Mononuclear cell (primary cell): Measurements from ENCODE around the gene PRR7. TPM values are rescaled to one million over a fixed set of nuclear protein-coding genes. Genes with fewer than 3 reads are reported as not detected.

Experiments used
- H3K27me3 ChIP-seq: 2 replicates; pipeline ENCODE4 v1.6.0; 2011; ENCODE audit warnings: low read length, control low read depth; ENCODE audit not compliant: insufficient read depth
- H3K4me1 ChIP-seq: 2 replicates; pipeline ENCODE4 v1.5.1; 2011; ENCODE audit warnings: mild to moderate bottlenecking, low read length, control low read depth; ENCODE audit not compliant: insufficient read depth
- H3K4me3 ChIP-seq: 2 replicates; pipeline ENCODE4 v1.5.1; 2011; ENCODE audit warnings: mild to moderate bottlenecking, low read length, moderate library complexity
- H3K9me3 ChIP-seq: 2 replicates; pipeline ENCODE4 v1.5.1; 2011; ENCODE audit warnings: low read depth, mild to moderate bottlenecking, control low read depth, low read length
- total RNA-seq: library from RNA; depleted of rRNA; stranded (reverse); fragments of >200 nt; gene quantifications from one replicate; pipeline ENCODE4 v1.2.3, GENCODE V29; 2012

PRR7 gene
- total RNA-seq, 1 donor: 25.8 TPM

- Histone ChIP-seq H3K4me3 (no peak overlapping the region), H3K4me1 (peaks cover 48% of the 10 kb centered on the region), H3K27me3 (peaks cover 4% of the 10 kb centered on the region)
Measured at GRCh38 chr5:177450667-177451424, 4.2 kb downstream of the PRR7 start.

DNA sequence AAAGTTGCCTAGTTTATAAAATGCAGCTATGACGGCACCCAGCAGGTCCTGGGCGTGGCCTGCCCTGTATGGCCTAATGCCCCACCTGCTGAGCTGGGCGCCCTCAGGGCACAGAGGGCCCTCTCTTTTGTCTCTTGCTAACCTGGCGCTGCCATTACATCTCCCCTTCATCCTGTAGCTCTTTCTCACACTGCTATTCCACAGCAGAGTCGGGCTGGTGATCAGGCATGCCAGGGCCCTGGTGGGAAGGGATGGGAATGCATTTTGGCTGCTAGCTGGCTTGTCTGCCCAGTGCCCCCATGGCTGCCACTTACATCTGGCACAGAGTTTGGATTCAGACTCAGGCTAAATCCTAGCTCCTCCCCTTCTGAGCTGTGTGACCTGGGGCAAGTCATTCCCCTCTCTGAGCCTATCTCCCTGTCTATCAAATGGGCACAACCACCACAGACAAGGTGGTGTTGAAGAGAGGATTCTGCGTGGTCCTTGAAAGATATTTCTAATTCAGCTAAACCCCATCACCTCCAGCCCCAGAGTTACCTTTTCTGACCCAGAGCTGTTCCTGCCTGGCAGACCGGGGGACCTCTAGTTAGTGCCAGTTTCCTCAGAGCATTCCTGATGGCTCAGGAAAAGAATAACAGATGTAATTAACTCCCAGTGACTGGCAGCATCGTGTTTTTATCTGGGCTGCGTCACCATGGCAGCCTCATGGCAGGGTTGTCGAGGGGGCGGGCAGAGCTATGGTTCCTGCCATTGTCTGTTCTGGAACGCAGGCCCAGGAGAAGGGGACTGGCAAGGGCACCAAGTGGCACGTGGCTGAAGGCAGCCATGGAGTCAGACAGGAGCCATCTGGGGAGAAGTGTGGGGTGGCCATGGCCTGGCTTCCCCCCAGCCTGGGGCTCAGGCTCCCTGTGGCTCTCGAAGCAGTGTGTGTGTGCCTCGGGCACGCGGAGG is 6.3 kb downstream of the PRR7 start:
- peaks cover 4% of the 10 kb centered on the region for H3K27me3 ChIP-seq
- H3K9me3 ChIP-seq: no peaks in the 10 kb centered on the region
- peaks cover 52% of the 10 kb centered on the region for H3K4me1 ChIP-seq
- H3K4me3 ChIP-seq: no peak overlapping the region

More at GRCh38 chr5:177450667-177451424, 4.2 kb downstream of the PRR7 start:
- H3K9me3 ChIP-seq: no peaks in the 10 kb centered on the region

DNA sequence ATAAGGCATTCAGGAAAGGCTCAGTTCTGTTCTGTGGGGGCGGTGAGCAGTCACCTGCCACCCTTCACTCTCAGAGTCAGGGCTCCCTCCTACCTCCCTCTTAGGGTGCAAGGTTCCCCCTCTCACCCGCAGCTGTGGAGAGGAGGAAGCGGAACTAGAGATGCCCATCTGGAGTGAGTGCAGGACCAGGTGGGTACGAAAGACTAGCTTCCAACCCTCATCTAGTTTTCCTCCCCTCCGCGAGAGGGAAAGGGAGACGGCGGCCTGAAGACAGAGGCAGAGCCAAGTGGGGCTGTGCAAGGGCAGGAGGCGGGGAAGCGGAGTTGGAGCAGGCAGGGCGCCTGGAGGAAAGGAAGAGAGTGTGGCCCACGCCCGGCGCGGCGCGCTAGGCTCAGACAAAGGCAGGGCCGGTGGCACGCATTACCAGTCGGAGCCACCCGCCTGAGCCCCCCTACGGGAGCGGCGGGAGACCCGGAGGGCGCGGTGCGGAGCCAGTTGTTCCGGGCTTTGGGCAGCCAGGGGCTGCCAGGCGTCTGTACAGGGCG is 7.3 kb downstream of the PRR7 start:
- Histone ChIP-seq H3K4me1 (peaks cover 44% of the 10 kb centered on the region), H3K27me3 (no peaks in the 10 kb centered on the region), H3K4me3 (peak overlapping the region; percentile 25), H3K9me3 (no peaks in the 10 kb centered on the region)

GRCh38 chr5:177454397-177455035 is 7.9 kb downstream of the PRR7 start:
- Histone ChIP-seq H3K27me3 (no peaks in the 10 kb centered on the region), H3K4me1 (peaks cover 44% of the 10 kb centered on the region), H3K9me3 (no peaks in the 10 kb centered on the region), H3K4me3 (peak overlapping the region; percentile 57)

DNA sequence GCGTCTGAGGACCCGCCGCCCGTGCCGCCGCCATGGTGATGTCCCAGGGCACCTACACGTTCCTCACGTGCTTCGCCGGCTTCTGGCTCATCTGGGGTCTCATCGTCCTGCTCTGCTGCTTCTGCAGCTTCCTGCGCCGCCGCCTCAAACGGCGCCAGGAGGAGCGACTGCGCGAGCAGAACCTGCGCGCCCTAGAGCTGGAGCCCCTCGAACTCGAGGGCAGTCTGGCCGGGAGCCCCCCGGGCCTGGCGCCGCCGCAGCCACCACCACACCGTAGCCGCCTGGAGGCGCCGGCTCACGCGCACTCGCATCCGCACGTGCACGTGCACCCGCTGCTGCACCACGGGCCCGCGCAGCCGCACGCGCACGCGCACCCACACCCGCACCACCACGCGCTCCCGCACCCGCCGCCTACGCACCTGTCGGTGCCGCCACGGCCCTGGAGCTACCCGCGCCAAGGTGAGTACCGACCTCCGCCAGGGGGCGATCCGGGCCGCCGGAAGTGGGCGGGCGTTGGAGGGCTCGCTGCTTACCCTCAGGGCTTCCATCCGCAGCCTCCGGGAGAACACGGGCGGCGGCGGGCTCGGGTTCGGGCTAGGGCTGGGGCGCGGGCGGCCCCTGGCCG is 8.5 kb downstream of the PRR7 start:
- H3K9me3 ChIP-seq: no peaks in the 10 kb centered on the region
- peak overlapping the region; percentile 57 for H3K4me3 ChIP-seq
- peaks cover 44% of the 10 kb centered on the region for H3K4me1 ChIP-seq
- H3K27me3 ChIP-seq: no peaks in the 10 kb centered on the region

- H3K4me1 ChIP-seq: peaks cover 44% of the 10 kb centered on the region
- H3K27me3 ChIP-seq: no peaks in the 10 kb centered on the region
- H3K9me3 ChIP-seq: no peaks in the 10 kb centered on the region
- H3K4me3 ChIP-seq: peak overlapping the region; percentile 57
Measured at GRCh38 chr5:177455661-177456590, 9.3 kb downstream of the PRR7 start.

- Histone ChIP-seq H3K4me1 (peaks cover 47% of the 10 kb centered on the region), H3K4me3 (no peak overlapping the region), H3K9me3 (no peaks in the 10 kb centered on the region), H3K27me3 (no peaks in the 10 kb centered on the region)
Measured at GRCh38 chr5:177456591-177456964, 10.0 kb downstream of the PRR7 start.

- Histone ChIP-seq H3K4me3 (no peak overlapping the region), H3K27me3 (no peaks in the 10 kb centered on the region), H3K9me3 (no peaks in the 10 kb centered on the region), H3K4me1 (peaks cover 53% of the 10 kb centered on the region)
Measured at GRCh38 chr5:177456976-177457851, 10.6 kb downstream of the PRR7 start.

DNA sequence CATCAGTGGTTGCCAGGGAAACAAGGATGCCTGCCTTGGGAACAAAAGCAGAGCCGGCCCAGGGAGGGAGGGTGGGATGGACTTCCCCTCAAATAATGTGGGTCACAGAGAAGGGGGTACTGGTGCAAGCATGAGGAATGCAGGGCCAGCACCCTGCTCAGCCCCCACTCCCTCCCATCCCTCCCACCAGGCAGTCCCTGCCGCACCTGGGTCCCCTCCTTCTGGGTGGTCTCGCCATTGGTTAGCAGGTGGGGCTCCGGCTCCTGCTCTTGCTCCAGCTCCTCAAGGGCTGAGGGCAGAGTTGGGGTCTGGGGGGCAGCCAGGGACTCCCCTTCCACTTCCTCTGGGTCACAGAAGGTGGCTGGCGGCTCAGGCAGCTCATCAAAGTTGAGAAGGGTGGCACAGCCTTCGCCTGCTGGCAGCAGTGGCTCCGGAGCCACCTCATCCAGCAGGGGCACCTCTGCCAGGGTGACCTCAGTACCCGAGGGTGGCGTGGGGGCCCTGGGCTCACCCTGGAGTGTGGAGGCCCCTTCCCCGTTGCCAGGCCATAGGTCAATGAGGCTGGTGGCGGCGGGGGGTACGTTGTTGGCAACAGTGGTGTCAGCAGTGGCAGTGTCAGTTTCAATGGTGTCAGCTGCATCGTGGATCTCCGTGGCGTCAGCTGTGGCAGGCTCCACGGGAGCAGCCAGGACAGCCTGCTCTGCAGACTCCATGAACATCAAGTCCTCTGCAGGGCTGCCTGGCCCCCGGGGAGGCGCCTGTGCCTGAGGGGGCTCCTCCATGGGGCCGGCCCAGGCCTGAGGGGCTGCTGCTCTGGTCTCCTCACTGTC is 11.5 kb downstream of the PRR7 start:
- peaks cover 58% of the 10 kb centered on the region for H3K4me1 ChIP-seq

GRCh38 chr5:177458912-177459350 is 12.3 kb downstream of the PRR7 start:
- Histone ChIP-seq H3K9me3 (no peaks in the 10 kb centered on the region), H3K4me1 (peaks cover 50% of the 10 kb centered on the region), H3K27me3 (no peaks in the 10 kb centered on the region), H3K4me3 (no peak overlapping the region)

More for the DNA sequence above, 11.5 kb downstream of the PRR7 start:
- Histone ChIP-seq H3K4me3 (no peak overlapping the region), H3K9me3 (no peaks in the 10 kb centered on the region), H3K27me3 (no peaks in the 10 kb centered on the region)

- H3K4me3 ChIP-seq: no peak overlapping the region
- peaks cover 45% of the 10 kb centered on the region for H3K4me1 ChIP-seq
- no peaks in the 10 kb centered on the region for H3K9me3 ChIP-seq
- H3K27me3 ChIP-seq: no peaks in the 10 kb centered on the region
Measured at GRCh38 chr5:177459357-177459756, 12.7 kb downstream of the PRR7 start.
